GM12891 (cell line): ENCODE results near the gene ACVRL1.

ENCODE experiments used
- PAX5 ChIP-seq: IDR thresholded peaks from 2 replicates; pipeline ENCODE4 v1.6.1; 2011; ENCODE audit warnings: low read length, moderate library complexity, mild to moderate bottlenecking; ENCODE audit not compliant: insufficient read depth, severe bottlenecking
- POLR2A ChIP-seq: IDR thresholded peaks from 2 replicates; pipeline ENCODE4 v1.6.1; 2011; ENCODE audit warnings: low read depth, low read length, control low read depth
- POLR2AphosphoS5 ChIP-seq: IDR thresholded peaks from 2 replicates; pipeline ENCODE4 v1.6.1; 2011; ENCODE audit warnings: low read depth, low read length, control low read depth
- POU2F2 ChIP-seq: IDR thresholded peaks from 2 replicates; pipeline ENCODE4 v1.6.1; 2011; ENCODE audit warnings: low read depth, mild to moderate bottlenecking, control low read depth, low read length, moderate library complexity
- SPI1 ChIP-seq: IDR thresholded peaks from 2 replicates; pipeline ENCODE4 v1.6.1; 2011; ENCODE audit warnings: low read depth, low read length, control low read depth
- TAF1 ChIP-seq: IDR thresholded peaks from 2 replicates; pipeline ENCODE4 v1.6.1; 2011; ENCODE audit warnings: low read depth, low read length, control low read depth

DNA sequence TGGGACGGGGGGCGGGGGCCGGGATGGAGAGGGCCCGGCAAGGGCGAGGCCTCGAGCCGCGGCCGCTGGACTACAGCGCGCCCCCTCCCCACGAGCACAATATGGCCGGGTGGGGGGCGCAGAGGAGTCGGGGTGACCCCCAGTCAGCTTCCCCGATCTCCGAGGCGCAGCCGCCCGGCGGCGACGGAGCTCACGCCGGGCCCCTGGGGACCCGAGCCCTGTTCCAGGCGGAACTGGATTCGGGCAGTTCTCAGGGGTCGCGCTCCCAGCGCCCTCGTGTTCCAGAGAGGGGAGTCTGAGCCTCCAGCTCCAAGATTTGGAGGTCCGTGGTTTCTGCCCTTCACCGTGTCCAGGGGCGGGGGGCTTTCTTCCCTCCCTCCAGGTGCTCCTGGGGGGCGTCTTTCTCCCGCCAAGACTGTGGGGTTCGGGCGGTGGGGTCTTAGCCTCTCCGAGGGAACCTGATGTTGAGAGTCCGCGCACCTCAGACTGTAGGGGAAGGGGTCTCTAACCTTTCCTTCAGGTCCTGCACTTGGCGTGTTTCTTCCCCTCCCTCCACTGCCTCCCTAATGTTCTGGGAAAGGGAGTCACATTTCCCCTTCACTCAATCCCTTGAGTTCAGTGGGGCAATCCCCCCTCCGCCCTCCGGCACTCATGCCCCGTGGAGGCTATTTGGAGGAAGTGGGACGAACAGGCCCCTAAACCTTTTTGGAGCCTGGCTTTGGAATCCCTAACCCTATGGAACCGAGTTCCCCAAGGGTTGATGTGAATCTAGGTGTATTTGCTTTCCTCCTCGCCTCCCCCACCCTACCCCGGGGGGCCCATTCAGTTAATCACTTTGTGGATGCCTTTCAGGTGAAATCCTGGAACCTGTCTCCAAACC is 44.8 kb downstream of the ACVRL1 start:
- TF ChIP-seq POLR2A (no peak), POLR2AphosphoS5 (no peak), TAF1 (no peak), POU2F2 (no peak), PAX5 (no peak), SPI1 (no peak)
